ENCODE results near the gene GPAT3.
"Not testable (repeated sequence)": the region's sequence is repeated elsewhere in the genome, so short reads cannot be mapped to it uniquely, and the experiment has no call there.

Gene GPAT3

GRCh38 chr4:83563998-83564397, 28.1 kb downstream of the GPAT3 start:
- no peak overlapping the region for H3K9ac ChIP-seq (ENCODE audit: low read depth, low read length)
- H3K36me3 ChIP-seq (ENCODE audit: insufficient read depth, low read length): no peaks in the 10 kb centered on the region
- no peaks in the 10 kb centered on the region for H3K9me3 ChIP-seq (ENCODE audit: control insufficient read depth, insufficient read depth, low read length)
- no peaks in the 10 kb centered on the region for H3K4me1 ChIP-seq (ENCODE audit: insufficient read depth, low read length)

- Histone ChIP-seq H3K4me1 (ENCODE audit: insufficient read depth, low read length) (no peaks in the 10 kb centered on the region), H3K36me3 (ENCODE audit: insufficient read depth, low read length) (no peaks in the 10 kb centered on the region), H3K9ac (ENCODE audit: low read depth, low read length) (no peak overlapping the region), H3K9me3 (ENCODE audit: control insufficient read depth, insufficient read depth, low read length) (no peaks in the 10 kb centered on the region)
Measured at GRCh38 chr4:83568062-83568461, 32.2 kb downstream of the GPAT3 start.

- no peaks in the 10 kb centered on the region for H3K4me1 ChIP-seq (ENCODE audit: insufficient read depth, low read length)
- no peaks in the 10 kb centered on the region for H3K9me3 ChIP-seq (ENCODE audit: control insufficient read depth, insufficient read depth, low read length)
- H3K9ac ChIP-seq (ENCODE audit: low read depth, low read length): no peak overlapping the region
- no peaks in the 10 kb centered on the region for H3K36me3 ChIP-seq (ENCODE audit: insufficient read depth, low read length)
Measured at GRCh38 chr4:83569429-83569828, 33.5 kb downstream of the GPAT3 start.

GRCh38 chr4:83569987-83570386, 34.1 kb downstream of the GPAT3 start:
- H3K9ac ChIP-seq (ENCODE audit: low read depth, low read length): no peak overlapping the region
- H3K36me3 ChIP-seq (ENCODE audit: insufficient read depth, low read length): no peaks in the 10 kb centered on the region
- no peaks in the 10 kb centered on the region for H3K9me3 ChIP-seq (ENCODE audit: control insufficient read depth, insufficient read depth, low read length)
- no peaks in the 10 kb centered on the region for H3K4me1 ChIP-seq (ENCODE audit: insufficient read depth, low read length)

GRCh38 chr4:83572848-83573247, 36.9 kb downstream of the GPAT3 start:
- H3K36me3 ChIP-seq (ENCODE audit: insufficient read depth, low read length): no peaks in the 10 kb centered on the region
- H3K4me1 ChIP-seq (ENCODE audit: insufficient read depth, low read length): no peaks in the 10 kb centered on the region
- H3K9me3 ChIP-seq (ENCODE audit: control insufficient read depth, insufficient read depth, low read length): no peaks in the 10 kb centered on the region
- no peak overlapping the region for H3K9ac ChIP-seq (ENCODE audit: low read depth, low read length)

GRCh38 chr4:83574247-83574646, 38.3 kb downstream of the GPAT3 start:
- H3K9ac ChIP-seq (ENCODE audit: low read depth, low read length): no peak overlapping the region
- no peaks in the 10 kb centered on the region for H3K4me1 ChIP-seq (ENCODE audit: insufficient read depth, low read length)
- H3K9me3 ChIP-seq (ENCODE audit: control insufficient read depth, insufficient read depth, low read length): no peaks in the 10 kb centered on the region
- H3K36me3 ChIP-seq (ENCODE audit: insufficient read depth, low read length): no peaks in the 10 kb centered on the region

GRCh38 chr4:83576237-83576636, 40.3 kb downstream of the GPAT3 start:
- H3K9me3 ChIP-seq (ENCODE audit: control insufficient read depth, insufficient read depth, low read length); H3K36me3 ChIP-seq (ENCODE audit: insufficient read depth, low read length); H3K4me1 ChIP-seq (ENCODE audit: insufficient read depth, low read length); H3K9ac ChIP-seq (ENCODE audit: low read depth, low read length): not testable (repeated sequence)

- H3K4me1 ChIP-seq (ENCODE audit: insufficient read depth, low read length): no peaks in the 10 kb centered on the region
- H3K9ac ChIP-seq (ENCODE audit: low read depth, low read length): no peak overlapping the region
- no peaks in the 10 kb centered on the region for H3K9me3 ChIP-seq (ENCODE audit: control insufficient read depth, insufficient read depth, low read length)
- no peaks in the 10 kb centered on the region for H3K36me3 ChIP-seq (ENCODE audit: insufficient read depth, low read length)
Measured at GRCh38 chr4:83581411-83582288, 45.7 kb downstream of the GPAT3 start.

- H3K9me3 ChIP-seq (ENCODE audit: control insufficient read depth, insufficient read depth, low read length): no peaks in the 10 kb centered on the region
- H3K9ac ChIP-seq (ENCODE audit: low read depth, low read length): no peak overlapping the region
- H3K36me3 ChIP-seq (ENCODE audit: insufficient read depth, low read length): no peaks in the 10 kb centered on the region
- H3K4me1 ChIP-seq (ENCODE audit: insufficient read depth, low read length): no peaks in the 10 kb centered on the region
Measured at GRCh38 chr4:83582289-83582785, 46.4 kb downstream of the GPAT3 start.

GRCh38 chr4:83585982-83586508, 50.1 kb downstream of the GPAT3 start:
- Histone ChIP-seq H3K4me1 (ENCODE audit: insufficient read depth, low read length) (no peaks in the 10 kb centered on the region), H3K36me3 (ENCODE audit: insufficient read depth, low read length) (no peaks in the 10 kb centered on the region), H3K9ac (ENCODE audit: low read depth, low read length) (no peak overlapping the region), H3K9me3 (ENCODE audit: control insufficient read depth, insufficient read depth, low read length) (no peaks in the 10 kb centered on the region)

GRCh38 chr4:83589279-83589678, 53.4 kb downstream of the GPAT3 start:
- H3K9me3 ChIP-seq (ENCODE audit: control insufficient read depth, insufficient read depth, low read length): peaks cover 2% of the 10 kb centered on the region; the same call in 1 of the 2 replicates
- H3K4me1 ChIP-seq (ENCODE audit: insufficient read depth, low read length): no peaks in the 10 kb centered on the region
- no peaks in the 10 kb centered on the region for H3K36me3 ChIP-seq (ENCODE audit: insufficient read depth, low read length)
- H3K9ac ChIP-seq (ENCODE audit: low read depth, low read length): no peak overlapping the region

- Histone ChIP-seq H3K36me3 (ENCODE audit: insufficient read depth, low read length) (no peaks in the 10 kb centered on the region), H3K9me3 (ENCODE audit: control insufficient read depth, insufficient read depth, low read length) (peaks cover 2% of the 10 kb centered on the region; the same call in 1 of the 2 replicates), H3K9ac (ENCODE audit: low read depth, low read length) (no peak overlapping the region), H3K4me1 (ENCODE audit: insufficient read depth, low read length) (no peaks in the 10 kb centered on the region)
Measured at GRCh38 chr4:83591056-83591455, 55.1 kb downstream of the GPAT3 start.

GRCh38 chr4:83591730-83592129, 55.8 kb downstream of the GPAT3 start:
- Histone ChIP-seq H3K9ac (ENCODE audit: low read depth, low read length) (no peak overlapping the region), H3K4me1 (ENCODE audit: insufficient read depth, low read length) (no peaks in the 10 kb centered on the region), H3K36me3 (ENCODE audit: insufficient read depth, low read length) (no peaks in the 10 kb centered on the region), H3K9me3 (ENCODE audit: control insufficient read depth, insufficient read depth, low read length) (peaks cover 2% of the 10 kb centered on the region; the same call in 1 of the 2 replicates)

GRCh38 chr4:83599183-83599582, 63.3 kb downstream of the GPAT3 start:
- H3K9ac ChIP-seq (ENCODE audit: low read depth, low read length): no peak overlapping the region
- no peaks in the 10 kb centered on the region for H3K36me3 ChIP-seq (ENCODE audit: insufficient read depth, low read length)
- H3K9me3 ChIP-seq (ENCODE audit: control insufficient read depth, insufficient read depth, low read length): no peaks in the 10 kb centered on the region
- no peaks in the 10 kb centered on the region for H3K4me1 ChIP-seq (ENCODE audit: insufficient read depth, low read length)

- no peaks in the 10 kb centered on the region for H3K9me3 ChIP-seq (ENCODE audit: control insufficient read depth, insufficient read depth, low read length)
- no peaks in the 10 kb centered on the region for H3K36me3 ChIP-seq (ENCODE audit: insufficient read depth, low read length)
- no peak overlapping the region for H3K9ac ChIP-seq (ENCODE audit: low read depth, low read length)
- peaks cover 6% of the 10 kb centered on the region; the same call in 1 of the 2 replicates for H3K4me1 ChIP-seq (ENCODE audit: insufficient read depth, low read length)
Measured at GRCh38 chr4:83603129-83603528, 67.2 kb downstream of the GPAT3 start.

Measured in ES-I3 (cell line).